ENCODE data around the gene NDUFAF2. TPM values are rescaled to one million over a fixed set of nuclear protein-coding genes. Genes with fewer than 3 reads are reported as not detected.

Gene NDUFAF2
- total RNA-seq, 3 donors from 2014 or later (not counting 1 experiment from before 2014, with no cell fraction given), result 5.6 to 7.6 (median 7.0) TPM

- intact Hi-C loops (cut with micrococcal nuclease), result no loop called here
- Histone ChIP-seq H3K36me3 (ENCODE audit: control insufficient read depth, insufficient read depth, low read length) (no peaks in the 10 kb centered on the region), H3K9me3 (ENCODE audit: control insufficient read depth, insufficient read depth, low read length) (no peaks in the 10 kb centered on the region), H3K4me3 (ENCODE audit: low read length) (no peak overlapping the region), H3K4me1 (ENCODE audit: control insufficient read depth, insufficient read depth, low read length) (no peaks in the 10 kb centered on the region), H3K27me3 (ENCODE audit: control insufficient read depth, insufficient read depth, low read length) (no peaks in the 10 kb centered on the region), H3K27ac (ENCODE audit: low read length) (no peak overlapping the region)
- Mint-ChIP-seq H3K4me3 (no peak overlapping the region), H3K27ac (no peak overlapping the region), H3K9me3 (no peaks in the 10 kb centered on the region), H3K36me3 (no peaks in the 10 kb centered on the region), H3K27me3 (ENCODE audit: low read depth in 2 of 2) (no peaks in the 10 kb centered on the region), H3K4me1 (peaks cover 0 to 4% of the 10 kb centered on the region in 2 donors)
- no peak for DNase-seq
- TF ChIP-seq CTCF (IDR thresholded peaks at IDR 0.05), result no peak
- WGBS (ENCODE audit: insufficient coverage), result no CpG with 5 or more reads among the region's 2 CpGs
- ATAC-seq, result no peak
These were observed 73.1 kb downstream of the NDUFAF2 start for GRCh38 chr5:61018062-61018461.

- whole genome bisulfite sequencing (ENCODE audit: insufficient coverage), result no CpG with 5 or more reads among the region's 1 CpG
- no peaks in the 10 kb centered on the region for H3K4me1 ChIP-seq (ENCODE audit: control insufficient read depth, insufficient read depth, low read length)
- H3K36me3 Mint-ChIP-seq, result no peaks in the 10 kb centered on the region
- intact Hi-C loops (cut with micrococcal nuclease), result no loop called here
- ATAC-seq, result no peak
- H3K27ac Mint-ChIP-seq, result no peak overlapping the region
- no peak overlapping the region for H3K4me3 ChIP-seq (ENCODE audit: low read length)
- peaks cover 0 to 4% of the 10 kb centered on the region in 2 donors for H3K4me1 Mint-ChIP-seq
- no peaks in the 10 kb centered on the region for H3K27me3 Mint-ChIP-seq (ENCODE audit: low read depth in 2 of 2)
- H3K9me3 ChIP-seq (ENCODE audit: control insufficient read depth, insufficient read depth, low read length), result no peaks in the 10 kb centered on the region
- H3K36me3 ChIP-seq (ENCODE audit: control insufficient read depth, insufficient read depth, low read length), result no peaks in the 10 kb centered on the region
- H3K4me3 Mint-ChIP-seq, result no peak overlapping the region
- H3K27me3 ChIP-seq (ENCODE audit: control insufficient read depth, insufficient read depth, low read length), result no peaks in the 10 kb centered on the region
- H3K27ac ChIP-seq (ENCODE audit: low read length), result no peak overlapping the region
- TF ChIP-seq CTCF (IDR thresholded peaks at IDR 0.05), result no peak
- no peak for DNase-seq
- no peaks in the 10 kb centered on the region for H3K9me3 Mint-ChIP-seq
These were observed 74.6 kb downstream of the NDUFAF2 start for GRCh38 chr5:61019642-61020041.

GRCh38 chr5:61020415-61020814, 75.4 kb downstream of the NDUFAF2 start:
- no peak overlapping the region for H3K4me3 ChIP-seq (ENCODE audit: low read length)
- no peak overlapping the region for H3K4me3 Mint-ChIP-seq
- H3K9me3 Mint-ChIP-seq, result no peaks in the 10 kb centered on the region
- no peak for TF ChIP-seq CTCF (IDR thresholded peaks at IDR 0.05)
- 100% methylated on average over 3 of the region's 3 CpGs for WGBS (ENCODE audit: insufficient coverage)
- intact Hi-C loops (cut with micrococcal nuclease), result no loop called here
- H3K36me3 ChIP-seq (ENCODE audit: control insufficient read depth, insufficient read depth, low read length), result no peaks in the 10 kb centered on the region
- no peaks in the 10 kb centered on the region for H3K27me3 Mint-ChIP-seq (ENCODE audit: low read depth in 2 of 2)
- H3K36me3 Mint-ChIP-seq, result no peaks in the 10 kb centered on the region
- ATAC-seq, result no peak
- H3K27ac Mint-ChIP-seq, result no peak overlapping the region
- no peak overlapping the region for H3K27ac ChIP-seq (ENCODE audit: low read length)
- H3K4me1 ChIP-seq (ENCODE audit: control insufficient read depth, insufficient read depth, low read length), result no peaks in the 10 kb centered on the region
- no peak for DNase-seq
- peaks cover 0 to 4% of the 10 kb centered on the region in 2 donors for H3K4me1 Mint-ChIP-seq
- H3K9me3 ChIP-seq (ENCODE audit: control insufficient read depth, insufficient read depth, low read length), result no peaks in the 10 kb centered on the region
- H3K27me3 ChIP-seq (ENCODE audit: control insufficient read depth, insufficient read depth, low read length), result no peaks in the 10 kb centered on the region

- Mint-ChIP-seq H3K27me3 (ENCODE audit: low read depth in 2 of 2) (no peaks in the 10 kb centered on the region), H3K36me3 (no peaks in the 10 kb centered on the region), H3K4me3 (no peak overlapping the region), H3K27ac (no peak overlapping the region), H3K9me3 (no peaks in the 10 kb centered on the region), H3K4me1 (peaks cover 0 to 4% of the 10 kb centered on the region in 2 donors)
- intact Hi-C loops (cut with micrococcal nuclease), result no loop called here
- Histone ChIP-seq H3K9me3 (ENCODE audit: control insufficient read depth, insufficient read depth, low read length) (no peaks in the 10 kb centered on the region), H3K36me3 (ENCODE audit: control insufficient read depth, insufficient read depth, low read length) (no peaks in the 10 kb centered on the region), H3K27me3 (ENCODE audit: control insufficient read depth, insufficient read depth, low read length) (no peaks in the 10 kb centered on the region), H3K4me1 (ENCODE audit: control insufficient read depth, insufficient read depth, low read length) (no peaks in the 10 kb centered on the region), H3K4me3 (ENCODE audit: low read length) (no peak overlapping the region), H3K27ac (ENCODE audit: low read length) (no peak overlapping the region)
- ATAC-seq (no peak), DNase-seq (no peak)
- WGBS (ENCODE audit: insufficient coverage), result no CpG with 5 or more reads among the region's 1 CpG
- TF ChIP-seq CTCF (IDR thresholded peaks at IDR 0.05), result no peak
These were observed 78.1 kb downstream of the NDUFAF2 start for GRCh38 chr5:61023131-61023530.

Measured in natural killer cell (primary cell).